Loucy (cell line): ENCODE data around the gene PRKCE.

ENCODE experiments used
- EZH2phosphoT487 ChIP-seq: fragments of 200-600 bp; IDR thresholded peaks from 2 replicates; pipeline ENCODE4 v1.6.1; 2018; ENCODE audit warnings: antibody characterized with exemption, mild to moderate bottlenecking, moderate library complexity, borderline replicate concordance
- TF ChIP-seq, protein P1 (sequence below): fragments of 200-600 bp; sonication (generic); conservative IDR thresholded peaks from 2 replicates; pipeline ENCODE4 v1.5.1; 2014; ENCODE audit warnings: mild to moderate bottlenecking, antibody characterized with exemption, low read length

DNA sequence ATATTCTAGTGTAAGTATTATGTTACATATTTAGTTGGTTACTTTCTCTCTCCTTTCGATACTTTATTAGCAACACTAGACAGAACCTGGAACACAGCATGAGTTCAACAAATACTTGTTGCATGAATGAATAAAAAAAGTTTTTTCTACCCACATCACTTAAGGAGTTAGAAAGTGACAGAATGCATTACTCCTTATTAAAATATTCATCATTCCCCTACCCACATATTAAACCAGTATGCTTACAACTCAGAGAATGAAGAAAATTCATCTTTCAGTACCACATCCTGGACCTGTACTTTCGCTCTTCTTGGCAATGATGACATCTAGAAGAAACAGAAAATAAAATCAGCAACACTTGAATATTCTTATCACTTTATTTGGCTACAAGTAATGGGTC is 46.4 kb upstream of the PRKCE start:
- TF ChIP-seq EZH2phosphoT487 = no peak
- TF ChIP-seq, protein P1, sequence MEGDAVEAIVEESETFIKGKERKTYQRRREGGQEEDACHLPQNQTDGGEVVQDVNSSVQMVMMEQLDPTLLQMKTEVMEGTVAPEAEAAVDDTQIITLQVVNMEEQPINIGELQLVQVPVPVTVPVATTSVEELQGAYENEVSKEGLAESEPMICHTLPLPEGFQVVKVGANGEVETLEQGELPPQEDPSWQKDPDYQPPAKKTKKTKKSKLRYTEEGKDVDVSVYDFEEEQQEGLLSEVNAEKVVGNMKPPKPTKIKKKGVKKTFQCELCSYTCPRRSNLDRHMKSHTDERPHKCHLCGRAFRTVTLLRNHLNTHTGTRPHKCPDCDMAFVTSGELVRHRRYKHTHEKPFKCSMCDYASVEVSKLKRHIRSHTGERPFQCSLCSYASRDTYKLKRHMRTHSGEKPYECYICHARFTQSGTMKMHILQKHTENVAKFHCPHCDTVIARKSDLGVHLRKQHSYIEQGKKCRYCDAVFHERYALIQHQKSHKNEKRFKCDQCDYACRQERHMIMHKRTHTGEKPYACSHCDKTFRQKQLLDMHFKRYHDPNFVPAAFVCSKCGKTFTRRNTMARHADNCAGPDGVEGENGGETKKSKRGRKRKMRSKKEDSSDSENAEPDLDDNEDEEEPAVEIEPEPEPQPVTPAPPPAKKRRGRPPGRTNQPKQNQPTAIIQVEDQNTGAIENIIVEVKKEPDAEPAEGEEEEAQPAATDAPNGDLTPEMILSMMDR = no peak
